MG63 (cell line): ENCODE results near the gene RFESD. TPM values are rescaled to one million over a fixed set of nuclear protein-coding genes. Genes with fewer than 3 reads are reported as not detected.
"Not testable (repeated sequence)": the region's sequence is repeated elsewhere in the genome, so short reads cannot be mapped to it uniquely, and the experiment has no call there.

Experiments used
- DNase-seq: peaks from one replicate; pipeline ENCODE4 v3.0.0-alpha.2; 2020
- H3K27me3 ChIP-seq: fragments of 250-450 bp; sonication (Bioruptor Pico); 2 replicates; pipeline ENCODE4 v1.5.1; 2020; ENCODE audit warnings: mild to moderate bottlenecking, moderate library complexity
- H3K36me3 ChIP-seq: fragments of 250-450 bp; sonication (Bioruptor Pico); 2 replicates; pipeline ENCODE4 v1.5.1; 2020; ENCODE audit warnings: mild to moderate bottlenecking, moderate library complexity
- H3K4me3 ChIP-seq: fragments of 250-450 bp; sonication (Bioruptor Pico); 2 replicates; pipeline ENCODE4 v1.5.1; 2020; ENCODE audit warnings: mild to moderate bottlenecking, moderate library complexity
- H3K9me3 ChIP-seq: fragments of 250-450 bp; sonication (Bioruptor Pico); 2 replicates; pipeline ENCODE4 v1.5.1; 2020; ENCODE audit warnings: mild to moderate bottlenecking, moderate library complexity
- total RNA-seq: library from RNA; depleted of rRNA; stranded (reverse); fragments of >200 nt; shearing (Covaris generic); gene quantifications from 2 replicates; pipeline ENCODE4 v1.2.3, GENCODE V29; 2014; ENCODE audit warnings: low replicate concordance

Gene RFESD
- total RNA-seq, 1 experiment from 2014 or later, result 2.2 TPM

DNA sequence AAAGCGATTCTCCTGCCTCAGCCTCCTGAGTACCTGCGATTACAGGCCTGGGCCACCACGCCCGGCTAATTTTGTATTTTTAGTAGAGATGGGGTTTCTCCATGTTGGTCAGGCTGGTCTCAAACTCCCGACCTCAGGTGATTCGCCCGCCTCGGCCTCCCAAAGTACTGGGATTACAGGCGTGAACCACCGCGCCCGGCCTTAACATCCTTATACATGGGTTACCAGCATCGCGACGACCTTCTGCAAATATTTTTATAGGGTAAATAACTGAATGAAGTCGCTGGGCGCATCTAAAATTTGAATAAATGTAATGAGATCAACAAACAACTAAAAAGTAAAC is 380 bp upstream of the RFESD start:
- H3K36me3 ChIP-seq, H3K27me3 ChIP-seq, DNase-seq, H3K9me3 ChIP-seq: not testable (repeated sequence)
- H3K4me3 ChIP-seq, result peak overlapping the region; percentile 57; the same call in 1 of the 2 replicates

DNA sequence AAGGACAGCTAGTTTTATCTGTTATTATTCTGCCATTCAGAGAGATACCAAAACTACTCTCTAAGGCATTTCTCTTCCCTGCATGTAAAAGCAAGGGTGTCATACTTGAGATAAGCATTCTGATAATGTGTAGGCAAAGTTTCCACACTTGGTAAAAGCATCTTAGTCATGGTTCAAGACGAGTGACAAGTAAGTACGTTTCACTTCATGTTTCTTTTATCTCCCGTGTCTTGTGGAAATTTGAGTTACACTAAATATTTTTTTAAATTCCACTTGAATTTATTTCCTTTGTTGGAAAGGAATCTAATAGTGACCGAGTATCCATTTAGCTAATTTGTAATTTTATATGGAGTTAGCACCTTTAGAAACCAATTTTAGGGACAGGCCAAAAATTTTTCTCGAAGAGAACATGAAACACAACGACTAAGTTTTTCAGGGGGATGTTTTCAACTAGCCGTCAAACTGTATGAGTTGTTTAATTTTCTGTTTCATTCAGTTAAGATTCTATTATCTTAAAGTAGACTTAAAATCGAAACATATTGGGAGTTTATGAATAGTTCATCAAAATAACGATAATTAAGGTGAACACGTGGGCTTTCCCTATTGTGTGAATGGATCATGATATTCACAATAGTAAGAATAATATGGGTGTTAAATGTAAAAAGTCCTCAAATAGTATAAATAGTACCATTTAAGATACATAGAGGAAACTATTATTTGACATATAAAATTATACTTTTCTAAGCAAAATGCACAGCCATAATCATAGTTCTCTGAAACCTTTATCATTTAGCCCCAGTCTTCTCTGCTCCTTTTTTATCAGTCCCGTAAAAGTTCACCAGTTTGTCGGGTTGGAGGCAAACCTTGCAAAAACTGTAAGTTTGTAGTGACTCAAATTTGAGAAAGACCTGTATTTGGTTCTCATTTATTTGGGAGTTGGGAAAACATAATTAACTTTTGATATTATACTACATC is 1.6 kb downstream of the RFESD start:
- no peak for DNase-seq
- no peak overlapping the region; the same call in 1 of the 2 replicates for H3K4me3 ChIP-seq
- no peaks in the 10 kb centered on the region for H3K9me3 ChIP-seq
- no peaks in the 10 kb centered on the region for H3K36me3 ChIP-seq
- no peaks in the 10 kb centered on the region for H3K27me3 ChIP-seq

GRCh38 chr5:95649274-95649673 is 2.7 kb downstream of the RFESD start:
- DNase-seq, result no peak
- Histone ChIP-seq H3K27me3 (no peaks in the 10 kb centered on the region), H3K4me3 (no peak overlapping the region), H3K9me3 (no peaks in the 10 kb centered on the region), H3K36me3 (no peaks in the 10 kb centered on the region)

DNA sequence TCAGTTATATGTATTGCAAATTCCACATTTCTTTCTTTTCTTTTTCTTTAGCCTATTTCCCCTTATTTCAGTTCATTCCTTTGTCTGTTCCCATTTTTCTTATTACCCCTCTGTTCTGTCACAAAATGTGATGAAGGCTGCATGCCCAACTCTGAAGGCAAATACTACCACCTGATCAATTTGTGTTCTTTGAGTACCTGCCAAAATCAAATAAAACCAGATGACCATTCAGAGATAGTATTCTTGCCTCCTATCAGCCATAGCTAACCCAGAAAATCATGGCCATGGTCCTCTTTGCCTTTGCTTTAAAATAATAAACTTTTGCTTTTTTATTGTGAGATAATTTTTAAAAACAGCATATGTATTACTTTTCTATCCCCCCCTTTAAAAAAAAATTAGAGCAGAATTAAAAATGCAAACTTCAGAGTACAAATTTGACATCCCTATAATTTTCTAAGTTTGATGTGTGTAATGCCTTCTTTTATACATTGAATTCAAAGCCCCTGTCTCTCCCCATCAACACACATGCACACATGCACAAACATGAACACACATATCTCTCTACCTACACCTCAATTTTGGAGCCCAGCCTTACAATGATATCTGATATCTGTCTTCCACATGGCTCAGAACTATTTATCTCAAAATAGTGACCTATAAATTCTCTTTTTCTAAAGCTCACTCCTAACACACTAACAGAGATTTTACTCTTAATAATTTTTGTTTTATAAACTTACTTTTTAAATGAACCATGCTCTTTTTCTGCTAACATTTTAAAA is 3.5 kb downstream of the RFESD start:
- Histone ChIP-seq H3K36me3 (no peaks in the 10 kb centered on the region), H3K27me3 (no peaks in the 10 kb centered on the region), H3K9me3 (no peaks in the 10 kb centered on the region), H3K4me3 (no peak overlapping the region)
- DNase-seq, result no peak

GRCh38 chr5:95652849-95653248 is 6.3 kb downstream of the RFESD start:
- no peak for DNase-seq

DNA sequence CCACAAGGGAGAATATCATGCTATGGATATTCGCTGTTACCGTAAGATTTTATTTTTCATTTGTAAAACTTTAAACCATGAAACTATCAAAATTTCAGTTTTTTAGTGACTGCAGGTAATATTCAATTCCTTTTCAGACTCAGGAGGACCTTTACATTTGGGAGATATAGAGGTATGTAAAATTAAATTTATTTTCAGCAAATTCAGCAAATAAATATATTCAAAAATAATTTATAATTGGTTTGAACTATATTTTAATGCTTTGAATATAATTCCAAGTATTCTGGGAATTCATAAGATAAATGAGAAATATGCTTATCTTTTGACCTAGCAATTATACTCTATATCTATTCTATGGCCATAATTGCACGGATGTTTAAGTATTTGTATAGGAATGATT is 7.6 kb downstream of the RFESD start:
- no peaks in the 10 kb centered on the region for H3K27me3 ChIP-seq
- H3K36me3 ChIP-seq, result no peaks in the 10 kb centered on the region
- H3K4me3 ChIP-seq, result no peak overlapping the region
- H3K9me3 ChIP-seq, result no peaks in the 10 kb centered on the region
- no peak for DNase-seq

More at GRCh38 chr5:95652849-95653248, 6.3 kb downstream of the RFESD start:
- H3K27me3 ChIP-seq, result no peaks in the 10 kb centered on the region
- H3K36me3 ChIP-seq, result no peaks in the 10 kb centered on the region
- H3K9me3 ChIP-seq, result no peaks in the 10 kb centered on the region
- H3K4me3 ChIP-seq, result no peak overlapping the region

- DNase-seq, result no peak
- no peak overlapping the region for H3K4me3 ChIP-seq
- no peaks in the 10 kb centered on the region for H3K36me3 ChIP-seq
- no peaks in the 10 kb centered on the region for H3K9me3 ChIP-seq
- H3K27me3 ChIP-seq, result no peaks in the 10 kb centered on the region
Observed at GRCh38 chr5:95655575-95655974, 9.0 kb downstream of the RFESD start.

GRCh38 chr5:95660060-95660459 is 13.5 kb downstream of the RFESD start:
- H3K4me3 ChIP-seq, result no peak overlapping the region
- H3K36me3 ChIP-seq, result no peaks in the 10 kb centered on the region
- no peaks in the 10 kb centered on the region for H3K27me3 ChIP-seq
- H3K9me3 ChIP-seq, result no peaks in the 10 kb centered on the region
- no peak for DNase-seq

GRCh38 chr5:95662946-95663345 is 16.4 kb downstream of the RFESD start:
- Histone ChIP-seq H3K9me3 (no peaks in the 10 kb centered on the region), H3K27me3 (no peaks in the 10 kb centered on the region), H3K4me3 (no peak overlapping the region), H3K36me3 (no peaks in the 10 kb centered on the region)
- no peak for DNase-seq

DNA sequence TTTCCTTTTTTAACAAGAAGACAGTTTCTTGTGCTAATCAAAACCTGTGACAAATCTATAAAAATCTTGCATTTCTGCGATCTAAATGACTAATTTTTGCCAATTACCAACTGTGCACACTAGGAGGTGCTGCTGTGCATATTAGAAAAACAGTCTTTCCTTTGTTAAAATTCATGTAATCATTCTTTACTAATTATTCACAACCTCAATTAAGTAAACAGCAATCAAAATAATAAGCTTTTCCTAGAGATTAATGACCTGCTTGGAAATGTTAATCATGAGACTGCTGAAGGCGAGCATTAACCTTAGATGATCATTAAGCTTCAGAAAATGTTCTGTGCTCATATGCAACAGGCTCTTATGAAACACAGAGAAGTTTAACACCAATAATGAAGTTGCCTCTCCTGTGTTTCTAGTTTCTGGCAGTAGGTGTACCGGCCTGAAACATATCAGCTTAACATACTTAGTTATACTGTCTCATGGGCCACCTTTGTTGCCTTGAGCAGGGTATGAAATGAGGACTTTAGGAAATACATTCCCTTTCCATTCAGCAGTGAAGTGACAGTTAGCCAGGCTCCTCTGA is 17.7 kb downstream of the RFESD start:
- Histone ChIP-seq H3K27me3 (no peaks in the 10 kb centered on the region), H3K36me3 (no peaks in the 10 kb centered on the region), H3K9me3 (no peaks in the 10 kb centered on the region), H3K4me3 (no peak overlapping the region)
- no peak for DNase-seq

- DNase-seq, result no peak
Observed at GRCh38 chr5:95667061-95667618, 20.6 kb downstream of the RFESD start.

DNA sequence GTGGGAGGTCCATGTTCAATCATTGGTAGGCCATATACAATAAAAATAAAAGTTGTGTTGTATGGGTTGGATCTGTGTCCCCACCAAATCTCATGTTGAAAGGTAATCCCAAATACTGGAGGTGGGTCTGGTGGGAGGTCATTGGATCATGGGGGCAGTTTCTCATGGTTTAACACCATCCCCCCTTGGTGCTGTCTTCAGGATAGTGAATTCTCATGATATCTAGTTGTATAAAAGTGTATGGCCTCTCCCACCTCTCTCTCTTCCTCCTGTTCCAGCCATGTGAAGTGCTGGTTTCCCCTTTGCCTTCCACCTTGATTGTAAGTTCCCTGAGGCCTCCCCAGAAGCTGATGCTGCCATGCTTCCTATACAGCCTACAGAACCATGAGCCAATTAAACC is 21.1 kb downstream of the RFESD start:
- no peak for DNase-seq
- Histone ChIP-seq H3K27me3 (no peaks in the 10 kb centered on the region), H3K9me3 (no peaks in the 10 kb centered on the region), H3K4me3 (no peak overlapping the region), H3K36me3 (no peaks in the 10 kb centered on the region)

More at GRCh38 chr5:95667061-95667618, 20.6 kb downstream of the RFESD start:
- H3K36me3 ChIP-seq, result no peaks in the 10 kb centered on the region
- no peaks in the 10 kb centered on the region for H3K27me3 ChIP-seq
- no peak overlapping the region for H3K4me3 ChIP-seq
- H3K9me3 ChIP-seq, result no peaks in the 10 kb centered on the region

- Histone ChIP-seq H3K4me3 (no peak overlapping the region), H3K27me3 (no peaks in the 10 kb centered on the region)
- no peak for DNase-seq
Observed at GRCh38 chr5:95668216-95668615, 21.6 kb downstream of the RFESD start.

DNA sequence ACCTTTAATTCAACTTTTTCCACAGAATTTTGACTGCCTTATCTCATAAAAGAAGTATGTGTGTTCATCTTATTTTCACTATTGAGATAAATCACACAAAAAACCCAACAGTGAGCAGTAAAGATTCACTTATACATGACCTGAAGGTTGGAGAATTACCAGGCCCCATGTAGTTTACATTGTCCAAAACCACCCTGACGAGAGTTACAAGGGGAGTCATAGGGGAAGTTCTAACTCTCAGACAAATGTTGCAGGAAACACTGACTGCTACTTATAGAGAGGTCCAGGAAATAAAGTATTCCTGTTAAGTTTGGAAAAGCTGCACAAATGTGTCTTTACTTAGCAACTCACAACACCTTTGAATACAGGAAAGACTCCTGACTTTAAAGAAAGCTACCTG is 22.2 kb downstream of the RFESD start:
- Histone ChIP-seq H3K27me3 (no peaks in the 10 kb centered on the region), H3K36me3 (no peaks in the 10 kb centered on the region)
- no peak for DNase-seq

More at GRCh38 chr5:95668216-95668615, 21.6 kb downstream of the RFESD start:
- Histone ChIP-seq H3K36me3 (no peaks in the 10 kb centered on the region), H3K9me3 (no peaks in the 10 kb centered on the region)

DNA sequence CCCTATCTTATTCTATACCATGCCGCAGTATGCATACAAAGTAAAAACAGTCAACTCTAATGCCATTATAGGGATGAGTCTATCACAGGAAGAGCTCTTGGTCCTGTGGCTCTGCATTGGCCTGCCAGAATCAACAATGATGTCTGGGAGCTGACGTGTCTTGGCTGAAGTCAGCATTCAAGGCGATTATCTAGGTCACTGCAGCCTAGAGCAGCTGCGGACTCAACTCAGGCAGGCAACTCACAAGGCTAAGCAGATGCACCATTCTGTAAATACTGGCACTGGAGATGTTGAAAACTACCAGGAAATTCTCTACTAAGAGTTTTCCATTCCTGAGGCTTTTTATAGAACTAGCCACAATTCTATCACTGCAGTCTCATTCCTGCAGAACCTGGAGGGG is 23.0 kb downstream of the RFESD start:
- H3K27me3 ChIP-seq, result no peaks in the 10 kb centered on the region
- no peak overlapping the region for H3K4me3 ChIP-seq
- DNase-seq, result peak; percentile 97
- H3K9me3 ChIP-seq, result no peaks in the 10 kb centered on the region
- no peaks in the 10 kb centered on the region for H3K36me3 ChIP-seq

More for the DNA sequence above, 22.2 kb downstream of the RFESD start:
- Histone ChIP-seq H3K4me3 (no peak overlapping the region), H3K9me3 (no peaks in the 10 kb centered on the region)

DNA sequence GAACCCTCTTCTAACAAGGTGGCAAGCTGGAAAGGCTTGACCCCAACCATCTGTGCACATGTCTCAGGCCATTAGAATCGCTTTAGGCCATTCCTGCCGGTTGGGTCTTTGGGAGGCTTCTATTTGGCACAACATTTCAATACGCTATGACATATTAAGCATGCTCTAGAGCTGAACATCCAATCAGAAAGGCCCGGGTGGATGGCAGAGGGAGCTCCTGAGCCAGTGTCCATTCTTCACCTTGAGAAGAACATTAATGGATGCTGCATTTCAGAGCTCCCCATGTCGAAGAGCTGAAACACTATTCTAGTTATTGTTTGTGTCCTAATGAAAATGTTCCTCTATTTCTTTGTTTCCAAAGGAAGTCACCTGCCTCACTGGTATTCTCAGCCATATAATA is 23.4 kb downstream of the RFESD start:
- Histone ChIP-seq H3K9me3 (no peaks in the 10 kb centered on the region), H3K27me3 (no peaks in the 10 kb centered on the region), H3K36me3 (no peaks in the 10 kb centered on the region), H3K4me3 (no peak overlapping the region)
- no peak for DNase-seq

- H3K4me3 ChIP-seq, result no peak overlapping the region
- no peaks in the 10 kb centered on the region for H3K27me3 ChIP-seq
- DNase-seq, result no peak
- H3K9me3 ChIP-seq, result no peaks in the 10 kb centered on the region
- H3K36me3 ChIP-seq, result no peaks in the 10 kb centered on the region
Observed at GRCh38 chr5:95670568-95670967, 24.0 kb downstream of the RFESD start.
